Kidney (tissue), 14 donors: ENCODE results near the gene EGFL7. TPM values are rescaled to one million over a fixed set of nuclear protein-coding genes. Genes with fewer than 3 reads are reported as not detected.

ENCODE experiments used
- DNase-seq, 5 donors: peaks; one replicate each; pipeline ENCODE4 v3.0.0-alpha.2; 2013 to 2020
- FAIRE-seq: peaks from 2 replicates; lab custom pipeline; 2012; peaks lifted over from hg19 to GRCh38; lab: Jason Lieb, UNC
- H3K27ac ChIP-seq, 2 donors: one replicate each; pipeline ENCODE4 v1.7.0; 2013; ENCODE audit warnings: low read depth in 2 of 2, low read length in 2 of 2, inconsistent platforms in 1 of 2
- H3K27me3 ChIP-seq: one replicate; pipeline ENCODE4 v1.7.1; 2013; ENCODE audit warnings: low read length, inconsistent platforms; ENCODE audit not compliant: control insufficient read depth, insufficient read depth
- H3K36me3 ChIP-seq, 3 donors: one replicate each; pipeline versions ENCODE4 v1.7.0 to v1.7.1; 2013; ENCODE audit warnings: low read length in 3 of 3, control low read depth in 1 of 3, inconsistent platforms in 1 of 3; ENCODE audit not compliant: insufficient read depth in 3 of 3, control insufficient read depth in 2 of 3
- H3K4me1 ChIP-seq, 3 donors: one replicate each; pipeline versions ENCODE4 v1.7.0 to v1.7.1; 2013; ENCODE audit warnings: low read length in 3 of 3, inconsistent platforms in 1 of 3, low read depth in 1 of 3; ENCODE audit not compliant: control insufficient read depth in 2 of 3, insufficient read depth in 2 of 3
- H3K4me3 ChIP-seq, 3 donors: one replicate each; pipeline versions ENCODE4 v1.7.0 to v1.8.1; 2013; ENCODE audit warnings: low read length in 3 of 3, control low read depth in 1 of 3, inconsistent platforms in 1 of 3
- H3K9ac ChIP-seq, 3 donors: one replicate each; pipeline versions ENCODE4 v1.7.0 to v1.7.1; 2013; ENCODE audit warnings: low read length in 3 of 3, control low read depth in 1 of 3, inconsistent platforms in 1 of 3
- H3K9me3 ChIP-seq, 3 donors: one replicate each; pipeline versions ENCODE4 v1.7.0 to v1.7.1; 2013; ENCODE audit warnings: low read length in 3 of 3, control low read depth in 1 of 3, inconsistent platforms in 1 of 3; ENCODE audit not compliant: control insufficient read depth in 2 of 3, insufficient read depth in 1 of 3
- CTCF ChIP-seq: IDR thresholded peaks from 3 replicates; pipeline ENCODE4 v1.5.1; 2012; ENCODE audit warnings: mild to moderate bottlenecking, moderate library complexity, borderline replicate concordance; ENCODE audit not compliant: insufficient read depth; ENCODE audit errors: extremely low read depth
- intact Hi-C: fragments of 100-400 bp; cut with DNase I; formaldehyde crosslinking; loops from one replicate; pipeline ENCODE4 v1.11.1; 2022
- polyA plus RNA-seq: library from polyadenylated mRNA; stranded (reverse); fragments of 350-450 nt; fragmentation: Illumina TruSeq; extraction: RNeasy Lipid Tissue Mini Kit (QIAGEN cat#74804); gene quantifications from one replicate; pipeline ENCODE4 v1.2.3, GENCODE V29; 2014; ENCODE audit warnings: low read depth, low replicate concordance; ENCODE audit not compliant: insufficient read depth
- total RNA-seq: library from RNA; stranded (reverse); fragmentation: NEBNext Ultra II Directional; extraction: Animal tissue kit (Norgen Biotek cat#: 25700); gene quantifications from one replicate; pipeline ENCODE4 v1.2.1, GENCODE V29; 2021
- donor health status: control.
- donor health status: control.
- donor health status: control.
- donor health status: control.
- donor health status: control.
- donor health status: DM: yes; HTN: yes; CAD: no.
- donor health status: Normal renal cell carcinoma (clear cell type).

Gene EGFL7
- total and polyA plus RNA-seq, 2 donors from 2014 or later, result 137 to 140 TPM

DNA sequence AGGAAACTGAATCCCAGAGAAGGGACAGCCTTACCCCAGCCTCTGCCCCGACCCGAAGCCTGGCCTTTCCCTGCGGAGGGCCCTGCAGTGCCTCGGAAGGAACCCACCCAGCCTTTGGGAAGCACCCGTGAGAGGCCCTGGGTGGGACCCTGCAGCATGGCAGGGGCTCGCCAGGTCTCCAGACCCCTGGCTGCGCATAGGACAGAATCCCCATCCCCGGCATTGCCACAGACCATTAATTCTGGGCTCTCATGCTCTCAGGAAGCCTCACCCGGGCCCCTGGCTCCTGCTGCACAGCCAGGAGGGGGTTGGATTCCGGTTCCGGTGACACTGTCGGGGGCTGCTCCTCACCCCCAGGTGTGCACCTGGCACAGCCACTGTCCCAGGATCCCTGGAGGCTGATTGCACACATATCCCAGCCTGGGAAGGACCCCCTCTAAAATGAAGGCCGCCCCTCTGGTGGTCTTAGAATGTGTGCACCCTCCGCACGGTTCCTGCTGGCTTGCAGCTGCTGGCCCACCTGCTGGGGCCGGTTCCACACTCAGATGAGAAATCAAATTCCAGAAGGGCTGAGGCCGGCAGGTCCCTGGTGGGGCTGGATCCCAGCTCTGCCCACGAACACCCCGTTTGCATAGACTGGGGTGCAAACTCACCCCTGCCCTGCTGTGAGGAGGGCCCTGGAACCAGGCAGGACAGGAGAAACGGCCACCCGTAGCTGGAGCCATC is 4.7 kb downstream of the EGFL7 start:
- TF ChIP-seq CTCF, result no peak
- H3K4me1 ChIP-seq, result peaks cover 0 to 5% (median 0%) of the 10 kb centered on the region in 3 donors
- H3K9me3 ChIP-seq, result no peaks in the 10 kb centered on the region
- H3K4me3 ChIP-seq, result peak overlapping the region in 2 of 3 donors; percentile 34 to 49
- H3K27me3 ChIP-seq, result no peaks in the 10 kb centered on the region
- H3K27ac ChIP-seq, result no peak overlapping the region
- no peaks in the 10 kb centered on the region for H3K36me3 ChIP-seq
- intact Hi-C loops, result no loop called here
- peak overlapping the region in 1 of 3 donors; percentile 34 for H3K9ac ChIP-seq
- DNase-seq, result peak in 4 of 5 donors; percentile 77 to 83 (median 80)
- FAIRE-seq, result no peak

GRCh38 chr9:136667940-136668760 is 5.4 kb downstream of the EGFL7 start:
- FAIRE-seq (no peak), DNase-seq (no peak)
- peaks cover 0 to 6% (median 0%) of the 10 kb centered on the region in 3 donors for H3K4me1 ChIP-seq
- no peak overlapping the region for H3K27ac ChIP-seq
- intact Hi-C loops, result no loop called here
- H3K9me3 ChIP-seq, result no peaks in the 10 kb centered on the region
- TF ChIP-seq CTCF, result no peak
- H3K27me3 ChIP-seq, result no peaks in the 10 kb centered on the region
- H3K36me3 ChIP-seq, result no peaks in the 10 kb centered on the region
- peak overlapping the region in 1 of 3 donors; percentile 7 for H3K9ac ChIP-seq
- H3K4me3 ChIP-seq, result peak overlapping the region in 2 of 3 donors; percentile 14 to 49

- no peaks in the 10 kb centered on the region for H3K27me3 ChIP-seq
- DNase-seq, result no peak
- H3K9ac ChIP-seq, result peak overlapping the region in 1 of 3 donors; percentile 34
- H3K36me3 ChIP-seq, result peaks cover 0 to under 1% (median 0%) of the 10 kb centered on the region in 3 donors
- peaks cover 0 to 6% (median 0%) of the 10 kb centered on the region in 3 donors for H3K4me1 ChIP-seq
- H3K4me3 ChIP-seq, result peak overlapping the region in 1 of 3 donors; percentile 49
- intact Hi-C loops, result no loop called here
- TF ChIP-seq CTCF, result no peak
- no peak for FAIRE-seq
- peak overlapping the region in 1 of 2 donors; percentile 32 for H3K27ac ChIP-seq
- H3K9me3 ChIP-seq, result no peaks in the 10 kb centered on the region
These were observed 6.5 kb downstream of the EGFL7 start for GRCh38 chr9:136668983-136669790.
